LNCAP (cell line): ENCODE measurements around the gene KAZN.

Source experiments
- TF ChIP-seq, protein P1 (sequence below): fragments of 450-650 bp; IDR thresholded peaks from 2 replicates; pipeline ENCODE4 v1.5.1; 2017; ENCODE audit warnings: mild to moderate bottlenecking

The KAZN gene

GRCh38 chr1:14826731-14827326 lies 228.3 kb downstream of the KAZN start:
- TF ChIP-seq, protein P1, sequence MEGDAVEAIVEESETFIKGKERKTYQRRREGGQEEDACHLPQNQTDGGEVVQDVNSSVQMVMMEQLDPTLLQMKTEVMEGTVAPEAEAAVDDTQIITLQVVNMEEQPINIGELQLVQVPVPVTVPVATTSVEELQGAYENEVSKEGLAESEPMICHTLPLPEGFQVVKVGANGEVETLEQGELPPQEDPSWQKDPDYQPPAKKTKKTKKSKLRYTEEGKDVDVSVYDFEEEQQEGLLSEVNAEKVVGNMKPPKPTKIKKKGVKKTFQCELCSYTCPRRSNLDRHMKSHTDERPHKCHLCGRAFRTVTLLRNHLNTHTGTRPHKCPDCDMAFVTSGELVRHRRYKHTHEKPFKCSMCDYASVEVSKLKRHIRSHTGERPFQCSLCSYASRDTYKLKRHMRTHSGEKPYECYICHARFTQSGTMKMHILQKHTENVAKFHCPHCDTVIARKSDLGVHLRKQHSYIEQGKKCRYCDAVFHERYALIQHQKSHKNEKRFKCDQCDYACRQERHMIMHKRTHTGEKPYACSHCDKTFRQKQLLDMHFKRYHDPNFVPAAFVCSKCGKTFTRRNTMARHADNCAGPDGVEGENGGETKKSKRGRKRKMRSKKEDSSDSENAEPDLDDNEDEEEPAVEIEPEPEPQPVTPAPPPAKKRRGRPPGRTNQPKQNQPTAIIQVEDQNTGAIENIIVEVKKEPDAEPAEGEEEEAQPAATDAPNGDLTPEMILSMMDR: no peak

DNA sequence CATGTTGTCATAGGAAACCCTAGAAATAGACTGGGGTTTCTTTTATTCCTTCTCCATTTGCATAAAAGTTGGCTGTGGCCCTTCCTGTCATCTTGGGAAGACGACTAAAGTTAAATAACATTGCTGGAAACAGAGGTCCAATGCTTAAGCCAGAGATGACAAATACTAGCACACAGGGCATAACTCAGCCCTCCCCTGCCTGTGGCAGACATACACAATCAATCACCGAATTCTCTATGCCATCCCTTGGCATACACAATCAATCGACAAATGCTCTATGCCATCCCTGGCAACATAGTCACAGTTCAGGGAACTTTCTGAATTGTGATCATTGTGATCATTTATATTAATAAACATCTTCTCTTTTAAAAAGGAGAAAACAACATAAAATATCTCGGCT lies 229.4 kb downstream of the KAZN start:
- TF ChIP-seq, protein P1: no peak

- TF ChIP-seq, protein P1: no peak
Measured at GRCh38 chr1:14828665-14829064, 230.2 kb downstream of the KAZN start.

DNA sequence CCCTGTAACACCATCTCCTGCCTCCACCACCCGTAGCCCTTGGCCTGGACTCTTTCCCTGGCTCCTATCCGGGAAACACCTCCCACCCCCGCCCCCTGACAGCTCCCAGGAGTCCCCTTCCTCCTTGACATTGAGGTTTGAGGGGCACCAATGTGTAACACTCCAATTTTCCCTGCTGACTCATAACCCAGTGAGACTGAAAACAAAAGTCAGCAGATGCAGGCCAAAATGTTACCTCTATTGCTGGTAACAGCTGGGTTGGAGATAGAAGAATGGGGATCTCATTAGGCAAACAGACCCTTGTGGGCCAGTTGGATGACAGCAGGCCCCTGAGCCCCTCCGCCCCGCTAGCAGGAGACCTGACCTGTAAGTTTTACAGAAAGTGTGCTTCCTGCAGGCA lies 237.2 kb downstream of the KAZN start:
- TF ChIP-seq, protein P1: no peak

- TF ChIP-seq, protein P1: no peak
Measured at GRCh38 chr1:14836426-14837140, 238.1 kb downstream of the KAZN start.

DNA sequence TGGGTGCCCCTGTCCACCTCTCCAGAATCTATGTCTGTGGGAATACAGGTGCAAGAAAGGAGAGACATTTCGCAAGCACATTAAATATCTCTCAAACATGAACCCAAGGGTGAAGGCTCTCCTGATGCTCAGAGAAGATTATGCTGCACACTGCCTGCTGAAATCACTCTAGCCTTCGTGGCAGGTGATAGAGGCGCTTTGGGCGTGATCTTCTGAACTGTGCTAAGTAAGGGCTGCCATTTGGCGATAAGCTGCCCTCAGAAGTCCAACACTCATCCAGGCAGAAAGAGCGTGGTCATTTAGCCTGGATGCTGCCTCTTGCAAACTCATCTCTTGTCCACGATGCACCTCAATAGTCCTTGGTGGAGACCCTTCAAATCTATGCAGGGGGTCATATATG lies 241.9 kb downstream of the KAZN start:
- TF ChIP-seq, protein P1: no peak

DNA sequence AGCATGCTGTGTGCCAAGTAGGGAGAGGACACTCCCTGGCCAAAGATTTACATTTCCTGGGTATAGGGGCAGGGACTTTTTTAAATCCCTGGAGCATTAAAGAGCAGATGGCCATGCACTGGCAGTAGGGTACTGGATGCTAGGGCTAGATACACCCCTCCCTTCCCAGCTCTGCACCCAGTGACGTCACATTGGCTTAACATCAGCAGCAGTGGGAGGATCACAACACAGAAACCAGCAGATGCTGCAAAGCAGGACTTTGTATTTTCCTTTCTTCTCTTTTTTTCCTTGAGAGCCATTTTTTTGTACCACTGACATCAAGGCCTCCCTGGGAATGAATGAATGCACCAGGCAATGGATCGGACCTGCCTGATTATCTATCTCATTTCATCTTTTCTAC lies 243.0 kb downstream of the KAZN start:
- TF ChIP-seq, protein P1: no peak
